DMS53 treated with DMSO at 0.1 percent for 48 hours (cell line): Measurements from ENCODE around the gene ESR2.
"Not testable (repeated sequence)": the region's sequence is repeated elsewhere in the genome, so short reads cannot be mapped to it uniquely, and the experiment has no call there.

Experiments used
- DNase-seq: peaks from one replicate; lab custom pipeline; 2025; ENCODE audit not compliant: unreplicated experiment; lab: John Stamatoyannopoulos, UW

The ESR2 gene

DNA sequence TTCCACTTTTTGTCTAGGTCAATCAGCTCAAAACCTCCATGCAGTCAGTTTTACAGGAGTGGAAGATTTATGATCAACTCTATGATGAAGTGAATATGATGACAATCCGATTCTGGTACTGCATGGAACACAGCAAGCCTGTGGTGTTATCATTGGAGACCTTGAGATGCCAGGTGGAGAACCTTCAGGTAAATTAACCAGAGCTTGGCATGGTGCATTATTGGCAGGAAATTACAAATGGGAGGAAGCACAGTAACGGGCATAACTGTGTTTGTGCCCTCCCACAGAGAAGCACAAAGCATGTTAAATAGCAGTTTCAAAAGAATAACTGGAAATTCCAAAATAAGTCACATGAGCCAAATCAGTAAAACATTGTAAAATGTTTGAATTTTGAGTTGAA, 135.6 kb downstream of the ESR2 start:
- DNase-seq: no peak

DNA sequence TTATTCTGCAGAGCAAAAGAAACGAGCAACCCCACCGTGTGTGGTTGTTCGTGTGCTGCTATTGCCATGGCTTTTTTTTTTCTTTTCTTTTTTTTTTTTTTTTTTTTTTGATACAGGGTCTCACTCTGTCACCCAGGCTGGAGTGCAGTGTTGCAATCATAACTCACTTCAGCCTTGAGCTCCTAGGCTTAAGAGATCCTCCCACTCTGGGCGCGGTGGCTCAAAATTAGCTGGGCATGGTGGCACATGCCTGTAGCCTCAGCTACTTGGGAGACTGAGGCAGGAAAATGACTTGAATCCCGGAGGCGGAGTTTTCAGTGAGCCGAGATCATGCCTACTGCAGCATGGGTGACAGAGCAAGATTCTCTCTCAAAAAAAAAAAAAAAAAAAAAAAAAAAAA, 144.2 kb downstream of the ESR2 start:
- no peak for DNase-seq

DNA sequence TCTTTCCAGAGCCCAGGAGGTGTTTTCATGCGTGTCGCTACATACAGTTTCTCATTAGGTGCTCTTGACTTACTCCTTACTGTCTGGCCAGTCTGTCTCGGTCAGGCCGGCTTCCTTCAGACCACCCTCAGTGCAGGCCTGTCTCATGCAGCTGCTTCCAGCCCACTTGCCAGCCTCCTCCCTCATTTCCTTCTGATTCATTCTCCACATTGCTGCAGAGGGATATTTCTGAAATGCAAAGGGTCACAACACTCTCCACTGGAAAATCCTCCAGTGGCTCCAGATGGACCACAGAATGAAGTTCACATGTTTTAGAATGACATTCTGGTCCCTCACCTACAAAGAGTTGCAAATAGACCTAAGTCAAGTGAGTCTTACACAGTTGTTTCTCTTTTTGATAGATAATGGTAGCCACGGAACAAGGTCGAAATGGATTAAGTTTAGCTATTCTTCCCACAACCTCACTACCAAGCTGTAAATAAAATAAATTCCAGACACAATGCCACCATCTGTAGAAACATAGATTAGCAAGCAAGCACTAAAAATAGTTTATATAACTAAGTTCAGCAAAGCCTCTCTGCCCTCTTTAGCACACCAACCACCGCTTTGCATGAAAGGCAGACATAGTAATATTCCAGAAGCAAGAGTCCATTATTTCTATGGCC, 146.9 kb downstream of the ESR2 start:
- no peak for DNase-seq

GRCh38 chr14:64137657-64138290, 156.4 kb downstream of the ESR2 start:
- no peak for DNase-seq

- DNase-seq: no peak
These were observed 167.6 kb downstream of the ESR2 start for GRCh38 chr14:64126548-64126947.

GRCh38 chr14:64125270-64125669, 168.9 kb downstream of the ESR2 start:
- no peak for DNase-seq

- DNase-seq: no peak
These were observed 170.8 kb downstream of the ESR2 start for GRCh38 chr14:64123241-64123822.

- DNase-seq: no peak
These were observed 174.2 kb downstream of the ESR2 start for GRCh38 chr14:64119980-64120379.

DNA sequence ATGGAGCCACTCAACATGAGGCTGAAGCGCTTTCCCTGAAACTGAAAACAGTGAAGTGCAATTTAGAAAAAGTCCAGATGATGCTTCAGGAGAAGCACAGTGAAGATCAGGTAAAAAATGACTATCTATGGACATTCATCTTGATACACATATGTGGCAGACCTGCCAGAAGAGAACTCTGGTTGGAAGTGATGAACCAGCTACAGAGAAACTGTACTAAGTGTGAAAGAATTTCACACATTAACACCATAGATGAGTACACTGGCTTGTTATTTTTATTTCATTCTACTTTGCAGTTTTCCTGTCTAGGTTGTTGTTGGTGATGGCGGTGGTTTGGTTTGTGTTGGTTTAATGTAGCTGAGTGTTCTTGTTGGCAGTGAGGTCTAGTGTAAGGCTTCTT, 174.7 kb downstream of the ESR2 start:
- DNase-seq: no peak

GRCh38 chr14:64118892-64119291, 175.3 kb downstream of the ESR2 start:
- DNase-seq: no peak

- DNase-seq: not testable (repeated sequence)
These were observed 175.8 kb downstream of the ESR2 start for GRCh38 chr14:64118403-64118742.

DNA sequence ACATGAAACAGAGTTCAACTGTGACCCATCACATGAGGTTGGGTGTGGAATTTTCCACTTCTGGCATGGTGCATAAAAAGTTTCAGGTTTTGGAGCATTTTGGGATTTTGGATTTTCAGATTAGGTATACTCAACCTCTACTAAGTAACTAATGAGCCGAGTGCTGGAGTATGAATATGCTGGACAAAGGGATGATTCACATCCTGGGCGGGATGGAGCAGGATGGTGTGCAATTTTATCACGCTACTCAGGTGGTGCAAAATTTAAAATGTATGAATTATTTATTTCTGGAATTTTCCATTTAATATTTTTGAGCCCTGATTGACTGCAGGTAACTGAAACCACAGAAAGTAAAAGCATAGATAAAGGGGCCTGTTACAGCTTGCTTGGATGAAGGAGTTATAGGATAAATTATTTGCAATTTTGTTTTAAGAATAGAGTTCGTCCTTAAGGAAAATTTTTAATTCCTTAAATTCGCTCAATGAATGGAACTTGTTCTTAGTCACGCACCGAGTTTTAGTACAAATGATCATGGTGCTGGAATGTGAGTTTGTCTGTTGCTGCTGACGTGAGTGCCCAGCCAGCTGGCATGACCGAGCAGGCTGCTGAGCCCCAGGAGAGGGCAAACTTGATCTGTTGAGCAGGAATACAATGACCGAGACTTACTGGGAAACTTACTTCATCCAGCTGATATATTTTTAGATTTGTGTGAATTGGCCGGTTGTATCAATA, 176.3 kb downstream of the ESR2 start:
- no peak for DNase-seq

- no peak for DNase-seq
These were observed 178.8 kb downstream of the ESR2 start for GRCh38 chr14:64115401-64115800.

GRCh38 chr14:64114796-64115195, 179.4 kb downstream of the ESR2 start:
- DNase-seq: no peak

GRCh38 chr14:64114166-64114565, 180.0 kb downstream of the ESR2 start:
- DNase-seq: no peak

GRCh38 chr14:64112867-64113678, 181.1 kb downstream of the ESR2 start:
- peak; percentile 58 for DNase-seq

- no peak for DNase-seq
These were observed 183.4 kb downstream of the ESR2 start for GRCh38 chr14:64110802-64111201.

GRCh38 chr14:64109819-64110554, 184.2 kb downstream of the ESR2 start:
- no peak for DNase-seq

DNA sequence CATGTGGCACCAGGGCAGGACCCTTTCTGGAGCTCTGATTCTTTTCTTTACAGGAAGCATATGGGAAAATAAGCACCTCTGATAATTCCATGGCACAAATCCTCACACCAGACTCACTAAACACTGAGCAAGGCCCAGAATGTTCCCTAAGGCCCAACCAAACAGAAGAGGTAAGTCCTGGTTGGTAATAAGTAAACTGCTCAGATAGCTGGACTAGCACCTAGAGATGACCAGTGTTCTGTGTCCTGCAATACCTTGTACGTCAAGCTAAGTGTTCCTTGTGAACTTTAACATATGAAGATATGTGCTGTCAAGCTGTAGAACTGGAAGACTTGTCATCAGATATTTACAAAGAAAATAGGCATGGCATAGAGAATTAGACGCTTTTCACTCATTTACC, 186.7 kb downstream of the ESR2 start:
- no peak for DNase-seq

GRCh38 chr14:64098120-64098519, 196.1 kb downstream of the ESR2 start:
- DNase-seq: no peak

DNA sequence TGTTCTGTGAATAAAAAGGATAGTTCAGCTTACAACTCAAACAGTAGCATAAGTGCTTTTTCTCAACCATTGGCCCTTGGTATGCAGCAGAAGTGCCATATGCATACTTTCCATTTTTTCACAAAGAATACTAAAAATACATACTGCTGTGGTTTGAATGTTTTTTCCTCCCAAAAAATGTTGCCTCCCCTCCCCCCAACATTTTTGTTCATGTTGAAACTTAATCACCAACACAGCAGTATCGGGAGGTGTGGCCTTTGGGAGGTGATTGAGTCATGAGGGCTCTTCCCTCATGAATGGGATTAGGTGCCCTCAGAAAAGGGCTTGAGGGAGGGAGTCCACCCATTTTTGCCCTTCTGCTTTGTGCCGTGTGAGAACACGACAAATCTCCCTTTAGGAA, 198.6 kb downstream of the ESR2 start:
- no peak for DNase-seq
